ENCODE measurements around the gene CAD.
"Not testable (repeated sequence)": the region's sequence is repeated elsewhere in the genome, so short reads cannot be mapped to it uniquely, and the experiment has no call there.

CAD gene

GRCh38 chr2:27185331-27186026 lies 31.7 kb upstream of the CAD start:
- Histone ChIP-seq H3K27me3 (no peaks in the 10 kb centered on the region), H3K4me1 (peaks cover 11% of the 10 kb centered on the region), H3K36me3 (no peaks in the 10 kb centered on the region), H3K9me3 (no peaks in the 10 kb centered on the region), H3K4me3 (ENCODE audit: low read depth, low read length) (no peak overlapping the region)
- no peak for DNase-seq
- TF ChIP-seq CTCF (IDR thresholded peaks at IDR 0.05; ENCODE audit: low read depth, low read length), result no peak

DNA sequence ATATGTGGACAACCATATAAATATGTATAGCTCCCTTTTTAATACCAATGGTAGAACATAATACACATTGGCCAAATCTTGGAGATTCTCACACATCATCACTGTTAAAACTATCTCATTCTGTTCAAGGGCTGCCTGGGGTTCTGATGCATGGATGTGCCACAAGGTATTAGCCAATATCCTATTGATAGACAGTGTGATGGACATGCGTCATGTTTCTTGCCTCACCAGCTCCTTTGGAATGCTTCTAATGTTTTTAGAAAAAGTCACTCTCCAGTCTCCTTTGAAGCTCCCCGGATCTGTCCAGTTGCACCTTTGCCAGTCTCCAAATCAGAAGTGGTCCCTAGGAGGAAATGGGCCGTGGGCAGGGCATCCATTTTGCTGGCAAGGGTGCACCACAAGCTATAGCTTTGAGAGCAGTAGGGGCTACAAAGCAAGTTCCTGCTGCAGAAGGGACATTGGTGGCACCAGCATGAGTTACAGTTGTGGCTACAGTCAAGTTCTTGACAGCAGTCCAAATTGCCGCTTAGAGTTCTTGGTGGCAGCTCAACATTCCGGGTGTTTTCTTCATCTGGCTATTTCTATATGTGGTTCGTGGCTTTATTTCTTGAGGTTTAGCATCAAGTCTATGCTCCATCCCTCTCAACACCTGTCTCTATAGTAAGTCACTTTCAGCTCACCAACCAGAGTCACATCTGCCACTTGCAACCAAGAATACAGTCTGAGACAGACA lies 30.4 kb upstream of the CAD start:
- no peak overlapping the region for H3K4me3 ChIP-seq (ENCODE audit: low read depth, low read length)
- H3K36me3 ChIP-seq, result no peaks in the 10 kb centered on the region
- no peaks in the 10 kb centered on the region for H3K9me3 ChIP-seq
- TF ChIP-seq CTCF (IDR thresholded peaks at IDR 0.05; ENCODE audit: low read depth, low read length), result no peak
- peaks cover 11% of the 10 kb centered on the region for H3K4me1 ChIP-seq
- no peaks in the 10 kb centered on the region for H3K27me3 ChIP-seq
- DNase-seq, result no peak

- Histone ChIP-seq H3K9me3 (no peaks in the 10 kb centered on the region), H3K36me3 (no peaks in the 10 kb centered on the region), H3K4me3 (ENCODE audit: low read depth, low read length) (no peak overlapping the region), H3K4me1 (peaks cover 6% of the 10 kb centered on the region), H3K27me3 (no peaks in the 10 kb centered on the region)
- no peak for TF ChIP-seq CTCF (IDR thresholded peaks at IDR 0.05; ENCODE audit: low read depth, low read length)
- no peak for DNase-seq
Observed at GRCh38 chr2:27189989-27190388, 27.2 kb upstream of the CAD start.

- Histone ChIP-seq H3K27me3 (no peaks in the 10 kb centered on the region), H3K9me3 (no peaks in the 10 kb centered on the region), H3K4me3 (ENCODE audit: low read depth, low read length) (no peak overlapping the region), H3K4me1 (no peaks in the 10 kb centered on the region), H3K36me3 (no peaks in the 10 kb centered on the region)
- peak; percentile 69 for DNase-seq
- peak; percentile 90 for TF ChIP-seq CTCF (IDR thresholded peaks at IDR 0.05; ENCODE audit: low read depth, low read length)
Observed at GRCh38 chr2:27191070-27191829, 25.9 kb upstream of the CAD start.

GRCh38 chr2:27194538-27195354 lies 22.4 kb upstream of the CAD start:
- no peak for DNase-seq
- no peak overlapping the region for H3K4me3 ChIP-seq (ENCODE audit: low read depth, low read length)
- no peaks in the 10 kb centered on the region for H3K4me1 ChIP-seq
- H3K9me3 ChIP-seq, result no peaks in the 10 kb centered on the region
- no peaks in the 10 kb centered on the region for H3K27me3 ChIP-seq
- H3K36me3 ChIP-seq, result peaks cover 1% of the 10 kb centered on the region
- no peak for TF ChIP-seq CTCF (IDR thresholded peaks at IDR 0.05; ENCODE audit: low read depth, low read length)

GRCh38 chr2:27195799-27196198 lies 21.4 kb upstream of the CAD start:
- H3K27me3 ChIP-seq; H3K36me3 ChIP-seq; H3K4me3 ChIP-seq (ENCODE audit: low read depth, low read length); H3K4me1 ChIP-seq; H3K9me3 ChIP-seq; DNase-seq: not testable (repeated sequence)

DNA sequence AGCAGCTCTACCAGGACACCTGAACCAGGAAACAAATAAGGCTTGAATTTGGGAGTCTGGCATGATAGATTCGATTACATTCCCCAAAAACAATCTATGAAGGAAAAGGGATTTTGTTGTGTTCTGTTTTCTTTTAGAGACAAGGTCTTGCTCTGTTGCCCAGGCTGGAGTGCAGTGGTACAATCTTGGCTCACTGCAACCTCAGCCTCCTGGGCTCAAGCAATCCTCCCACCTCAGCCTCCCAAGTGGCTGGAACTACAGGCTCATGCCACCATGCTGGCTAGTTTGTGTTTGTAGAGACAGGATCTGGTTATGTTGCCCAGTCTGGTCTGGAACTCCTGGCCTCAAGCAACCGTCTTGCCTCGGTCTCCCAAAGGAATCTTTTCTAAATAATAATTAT lies 19.1 kb upstream of the CAD start:
- not testable (repeated sequence) for H3K9me3 ChIP-seq; DNase-seq; H3K4me3 ChIP-seq (ENCODE audit: low read depth, low read length); H3K27me3 ChIP-seq; H3K4me1 ChIP-seq
- peaks cover 19% of the 10 kb centered on the region for H3K36me3 ChIP-seq

Measured in BE2C (cell line).